GM12875 (cell line): ENCODE results near the gene MYO1D.

Experiments used
- H3K4me3 ChIP-seq: one replicate; pipeline ENCODE4 v1.5.1; 2011; ENCODE audit warnings: low read depth, low read length, control low read depth
- CTCF ChIP-seq: IDR thresholded peaks from 2 replicates; pipeline ENCODE4 v1.5.1; 2011; ENCODE audit warnings: low read depth, mild to moderate bottlenecking, control low read depth, inconsistent platforms, low read length, moderate library complexity, borderline replicate concordance; ENCODE audit not compliant: insufficient read depth

The MYO1D gene

DNA sequence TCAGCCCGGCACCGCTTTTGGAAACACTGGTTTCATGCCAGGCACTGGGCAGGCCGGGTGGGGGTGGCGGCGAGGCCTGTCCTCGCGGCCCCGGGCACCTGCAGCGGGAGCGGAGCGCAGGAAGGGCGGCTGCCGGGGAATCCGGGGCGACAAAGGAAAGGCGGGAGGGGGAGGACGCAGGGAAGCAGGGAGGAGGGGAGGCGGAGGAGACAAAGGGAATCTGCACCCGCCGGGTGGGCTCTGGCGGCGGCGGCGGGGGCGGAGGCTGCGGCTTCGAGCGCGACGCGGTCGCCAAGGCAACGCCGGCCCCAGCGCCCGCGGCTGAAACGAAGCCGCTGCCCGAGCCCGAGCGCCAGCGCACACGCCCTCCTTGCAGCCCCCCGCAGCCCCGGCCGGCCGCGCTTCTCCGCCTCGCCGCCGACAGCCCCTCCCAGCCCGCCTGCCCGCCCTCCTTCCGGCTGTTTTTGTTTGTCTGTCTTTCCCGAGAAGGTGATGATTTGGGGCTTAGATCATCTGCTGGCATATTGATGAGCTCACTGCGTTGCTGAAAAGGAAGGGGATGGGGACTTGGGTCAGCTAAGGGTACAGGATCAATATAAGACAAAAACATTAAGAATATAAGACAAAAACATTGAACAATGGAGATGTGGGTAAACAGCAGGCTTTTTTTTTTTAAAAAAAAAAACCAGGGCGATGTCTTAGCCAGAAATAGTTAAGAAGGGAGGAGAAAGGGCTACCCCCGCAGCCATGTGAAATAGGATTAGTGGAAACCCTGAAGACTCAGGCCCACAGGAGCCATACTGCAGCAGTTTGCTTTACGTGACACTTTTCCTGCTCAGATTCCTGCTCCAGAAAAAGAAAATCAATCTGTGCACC is 357.5 kb downstream of the MYO1D start:
- no peak for TF ChIP-seq CTCF
- H3K4me3 ChIP-seq: peak overlapping the region; percentile 54

GRCh38 chr17:32518646-32519227 is 358.2 kb downstream of the MYO1D start:
- H3K4me3 ChIP-seq: peak overlapping the region; percentile 54
- no peak for TF ChIP-seq CTCF

- TF ChIP-seq CTCF: no peak
- no peak overlapping the region for H3K4me3 ChIP-seq
Observed at GRCh38 chr17:32517982-32518381, 358.9 kb downstream of the MYO1D start.

DNA sequence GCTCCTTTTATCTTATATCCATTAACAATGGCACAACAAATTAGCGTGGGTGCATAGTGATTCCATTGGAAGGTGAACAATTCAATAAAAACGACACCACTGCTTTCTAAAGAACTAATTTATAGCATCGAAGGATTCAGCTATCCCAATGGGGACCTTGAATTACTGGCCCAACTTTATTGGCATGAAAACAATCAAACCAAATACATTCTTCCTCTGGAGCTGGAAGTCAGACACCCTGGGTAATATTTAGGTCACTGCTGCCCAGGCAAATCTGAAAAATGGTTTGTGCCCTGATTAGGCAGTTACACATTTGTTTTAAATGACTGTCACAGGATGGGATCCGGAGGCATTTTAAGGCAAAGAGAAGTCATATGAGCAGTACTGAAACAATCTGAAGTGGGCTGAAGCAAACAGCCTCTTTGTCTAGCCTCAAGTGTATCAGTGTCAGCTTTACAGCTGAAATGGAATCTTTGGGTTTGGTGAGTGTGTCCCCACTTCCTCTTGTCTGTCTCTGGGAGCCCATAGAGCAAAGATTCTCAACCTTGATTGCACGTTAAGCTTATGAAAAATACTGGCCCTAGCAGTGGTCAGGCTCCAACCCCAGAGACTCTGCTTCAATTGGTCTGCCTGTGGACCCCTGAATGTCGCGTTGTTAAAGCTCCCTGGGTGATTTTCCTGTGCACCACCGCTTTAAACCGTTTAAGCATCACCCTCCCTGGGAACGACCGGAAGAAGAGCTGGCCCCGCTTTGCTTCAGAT is 359.8 kb downstream of the MYO1D start:
- no peak for TF ChIP-seq CTCF
- no peak overlapping the region for H3K4me3 ChIP-seq

DNA sequence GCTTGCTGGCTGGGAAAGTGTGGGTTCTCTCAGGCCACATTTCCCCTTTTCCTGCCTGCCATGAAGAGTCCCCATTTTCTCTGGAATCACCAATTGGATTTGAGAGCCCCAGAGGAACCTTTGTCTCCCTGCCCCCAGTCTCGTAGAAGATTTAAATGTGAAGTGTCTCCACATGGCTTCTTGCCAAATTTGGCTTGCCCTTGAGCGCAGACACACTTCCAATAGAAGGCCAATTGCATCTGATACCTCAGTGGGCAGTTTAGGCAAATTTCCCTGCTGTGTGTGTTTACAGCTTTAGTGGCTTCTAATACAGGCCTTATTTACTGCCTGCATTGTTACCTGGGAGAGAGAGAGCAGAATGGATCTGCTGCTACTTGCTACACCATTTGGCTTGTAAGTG is 360.5 kb downstream of the MYO1D start:
- H3K4me3 ChIP-seq: no peak overlapping the region
- no peak for TF ChIP-seq CTCF

DNA sequence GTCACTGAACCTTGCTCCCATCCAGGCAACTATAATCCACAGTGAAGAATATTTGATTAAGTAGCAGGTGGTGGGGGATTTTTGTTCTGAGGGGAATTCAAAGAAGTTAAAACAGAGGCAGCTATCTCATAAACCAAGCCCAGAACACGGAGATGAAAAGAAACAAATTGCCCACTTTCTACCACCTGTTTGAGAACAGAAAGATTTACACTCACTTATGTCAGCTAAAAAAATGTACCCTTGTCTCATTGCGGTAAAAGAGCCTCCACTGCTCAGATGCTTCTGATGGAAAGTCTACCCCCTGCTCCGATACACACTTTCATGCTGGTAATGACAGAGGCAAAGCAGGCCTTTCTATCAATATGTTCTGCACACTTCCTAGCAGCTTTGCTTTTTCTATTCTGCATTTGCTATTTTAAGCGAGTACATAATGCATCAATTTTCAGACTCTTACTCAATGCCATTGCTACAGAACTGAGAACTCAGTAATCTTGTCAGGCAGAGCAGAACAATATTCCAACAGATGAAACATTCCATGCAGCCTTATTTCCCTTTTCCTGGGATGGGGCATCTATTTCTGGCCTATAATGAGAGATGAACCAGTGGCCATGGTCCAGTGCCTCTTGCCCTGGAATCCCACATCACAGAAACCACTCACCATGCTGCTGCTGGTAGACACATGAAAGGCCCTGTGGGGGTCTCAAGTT is 361.1 kb downstream of the MYO1D start:
- H3K4me3 ChIP-seq: peak overlapping the region; percentile 1
- TF ChIP-seq CTCF: no peak
